Skin of body (tissue), 2 donors: ENCODE measurements around the gene WASF2. TPM values are rescaled to one million over a fixed set of nuclear protein-coding genes. Genes with fewer than 3 reads are reported as not detected.
"Not testable (repeated sequence)": the region's sequence is repeated elsewhere in the genome, so short reads cannot be mapped to it uniquely, and the experiment has no call there.

Experiments
- DNase-seq: peaks from one replicate; lab custom pipeline; 2025; lab: John Stamatoyannopoulos, UW
- total RNA-seq: library from RNA; depleted of rRNA; stranded (reverse); fragments of >200 nt; gene quantifications from one replicate; pipeline ENCODE4 v1.2.3, GENCODE V29; 2014

Gene WASF2
- total RNA-seq, 1 donor from 2014 or later, result 38.6 TPM

DNA sequence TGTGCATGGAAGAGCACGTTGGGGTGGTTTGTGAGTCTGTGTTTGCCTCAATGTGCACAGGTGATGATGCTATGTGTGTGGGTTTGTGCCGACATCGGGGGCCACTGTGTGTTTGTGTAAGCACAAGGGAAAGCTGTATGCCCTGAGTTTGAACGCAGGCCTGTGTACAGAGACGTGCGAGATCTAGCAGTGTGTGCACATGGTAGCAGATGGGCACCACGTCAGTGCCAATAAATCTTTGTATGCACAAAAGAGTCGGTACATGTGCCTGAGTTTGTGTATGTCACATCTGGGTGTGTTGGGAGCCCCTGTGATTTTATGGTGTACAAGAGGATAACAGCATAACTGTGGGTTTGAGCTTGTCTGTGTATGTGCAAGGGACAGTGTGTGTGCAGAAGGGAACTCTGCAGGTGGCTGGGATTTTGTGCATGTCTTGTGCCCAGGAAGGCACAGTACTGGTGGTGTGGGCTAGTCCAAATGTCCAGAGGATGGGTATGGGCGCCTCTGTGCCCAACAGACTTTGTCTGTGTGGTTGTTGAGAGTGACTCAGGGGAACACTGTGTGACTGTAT lies 32.0 kb upstream of the WASF2 start:
- DNase-seq, result peak; percentile 24

DNA sequence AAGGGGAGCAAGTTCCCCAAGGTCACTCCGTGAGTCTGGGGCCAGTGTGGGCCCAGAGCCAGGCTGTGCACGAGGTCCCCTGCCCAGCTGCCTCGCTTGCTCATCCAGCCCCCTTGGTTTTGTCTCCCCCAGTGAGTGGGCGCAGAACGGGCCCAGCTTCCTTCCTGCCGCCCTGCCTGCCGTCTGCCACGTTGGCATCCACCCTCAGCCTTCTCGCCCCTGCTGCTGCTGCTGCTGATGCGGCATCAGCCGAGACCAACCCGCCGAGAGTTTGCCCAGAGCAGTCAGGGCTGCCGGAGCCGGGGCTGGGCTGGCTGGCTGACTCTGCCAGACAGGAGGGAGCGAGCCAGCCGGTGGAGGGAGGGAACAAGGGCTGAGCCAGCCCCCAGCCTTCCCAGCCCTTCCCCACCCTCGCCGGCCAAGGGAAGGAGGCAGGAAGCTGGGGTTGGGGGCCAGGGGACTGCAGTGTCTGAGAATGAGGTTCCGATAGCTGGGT lies 31.4 kb upstream of the WASF2 start:
- no peak for DNase-seq

DNA sequence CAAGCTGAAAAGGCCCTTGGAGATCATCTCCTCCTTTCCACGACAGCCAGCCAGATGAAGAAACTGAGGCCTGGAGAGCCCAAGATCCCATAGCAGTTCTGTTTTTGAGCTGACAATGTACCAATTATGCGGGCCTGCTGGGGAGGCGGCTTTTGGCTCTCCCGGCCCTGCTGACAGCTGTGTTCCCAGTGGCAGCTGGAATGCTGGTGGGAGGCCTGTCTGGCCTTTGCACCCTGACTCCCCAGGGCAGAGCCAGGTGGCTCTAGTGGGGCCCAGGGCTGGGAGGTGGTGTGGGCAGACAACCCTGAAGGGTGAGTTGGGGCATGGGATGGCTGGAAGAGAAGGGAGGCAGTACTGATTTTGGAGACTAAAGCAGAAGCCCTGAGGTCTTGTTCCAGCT lies 30.7 kb upstream of the WASF2 start:
- no peak for DNase-seq

DNA sequence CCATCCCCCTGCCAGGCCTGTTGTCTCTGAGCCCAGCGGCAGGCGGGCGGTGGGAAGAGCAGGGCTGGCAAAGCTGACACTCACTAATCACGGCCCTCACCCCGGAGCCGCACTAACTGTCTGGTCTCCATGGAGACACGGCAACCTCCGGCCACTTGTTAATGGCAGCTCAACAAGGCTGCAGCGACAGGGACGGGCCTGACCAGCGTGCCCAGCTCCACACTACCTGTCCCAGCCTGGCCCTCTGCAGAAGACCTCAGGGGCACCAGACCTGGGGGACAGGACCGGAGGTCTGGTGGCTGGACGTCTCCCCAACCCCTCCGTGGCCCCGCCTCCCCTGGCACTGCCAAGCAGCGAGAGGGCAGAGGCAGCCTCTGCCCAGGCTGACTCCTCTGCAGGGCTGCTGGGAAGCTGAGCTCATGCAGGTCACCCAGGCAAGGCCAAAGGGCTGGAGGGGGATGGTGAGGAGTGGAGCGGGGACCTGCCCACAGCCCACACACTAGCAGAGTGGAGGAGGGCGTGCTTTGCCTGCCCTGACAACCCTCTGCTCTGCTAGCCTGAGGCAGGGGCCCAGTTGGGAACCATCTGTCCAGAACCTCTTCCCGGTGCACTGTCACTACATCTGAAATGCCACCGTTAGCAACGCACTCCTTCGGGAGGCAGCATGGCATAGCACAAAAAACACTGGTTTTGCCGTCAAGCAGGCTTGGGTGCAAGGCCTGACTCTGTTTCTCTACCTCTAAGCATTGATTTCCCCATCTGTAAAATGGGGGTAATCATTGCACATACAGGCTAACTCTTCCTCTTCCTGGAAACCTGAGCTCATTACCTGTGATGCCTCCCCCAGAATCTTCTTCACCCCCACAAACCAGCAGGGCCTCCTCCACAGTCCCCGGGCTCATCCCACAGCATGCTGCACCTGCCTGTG lies 29.6 kb upstream of the WASF2 start:
- no peak for DNase-seq

DNA sequence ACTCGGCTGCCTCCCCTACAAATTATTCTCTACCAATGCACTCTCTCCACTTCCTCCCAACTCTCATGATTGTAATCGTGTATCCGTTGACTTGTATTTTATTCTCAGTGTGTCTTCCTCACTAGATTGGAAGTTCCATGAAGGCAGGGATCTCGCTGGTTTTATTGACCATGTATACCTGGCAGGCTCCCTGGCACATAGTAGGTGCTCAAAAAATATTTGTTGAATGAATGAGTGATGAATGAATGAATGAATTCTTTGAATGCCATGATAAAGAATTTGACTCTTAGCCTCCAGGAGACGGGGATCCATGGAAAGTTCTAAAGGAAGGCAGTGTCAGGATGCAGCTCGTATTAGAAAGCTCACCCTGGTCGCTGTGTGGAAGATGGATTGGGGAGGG lies 28.8 kb upstream of the WASF2 start:
- DNase-seq, result no peak

DNA sequence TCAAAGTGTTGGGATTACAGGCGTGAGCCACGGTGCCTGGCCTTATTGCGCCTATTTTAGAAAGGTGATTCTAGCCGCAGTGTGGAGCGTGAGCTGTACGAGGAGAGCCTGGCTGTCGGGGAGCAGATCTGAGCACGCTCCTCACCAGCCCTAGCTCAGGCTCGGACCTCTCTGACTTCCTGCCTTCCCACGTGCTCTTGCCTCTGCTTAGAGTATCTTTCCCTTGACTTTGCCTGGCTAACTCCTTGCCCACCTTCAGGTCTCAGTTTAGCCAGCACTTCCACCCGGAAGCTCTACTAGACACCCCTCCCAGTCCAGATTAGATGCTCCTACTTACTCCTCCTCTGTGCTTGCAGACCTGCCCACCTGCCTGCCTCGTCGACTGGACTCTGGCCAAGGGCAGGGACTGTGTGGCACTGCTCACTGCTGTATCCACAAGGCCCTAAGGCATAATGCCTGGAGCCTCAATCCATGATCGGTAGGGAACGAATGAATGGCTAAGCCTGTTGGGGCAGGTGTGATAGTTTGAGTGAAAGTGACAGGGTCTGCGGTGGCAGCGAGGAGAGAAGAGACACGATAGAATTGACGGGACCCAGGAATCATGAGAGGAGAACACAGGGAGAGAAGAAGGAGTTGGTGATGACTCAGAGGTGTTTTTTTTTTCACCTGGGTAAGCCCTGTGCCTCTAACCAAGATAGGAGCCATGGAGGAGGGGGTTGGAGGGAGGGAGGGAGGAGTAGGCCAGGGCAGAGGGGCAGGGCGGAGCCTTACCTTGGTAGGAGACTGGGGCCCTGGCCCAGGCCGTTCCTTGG lies 28.1 kb upstream of the WASF2 start:
- no peak for DNase-seq

DNA sequence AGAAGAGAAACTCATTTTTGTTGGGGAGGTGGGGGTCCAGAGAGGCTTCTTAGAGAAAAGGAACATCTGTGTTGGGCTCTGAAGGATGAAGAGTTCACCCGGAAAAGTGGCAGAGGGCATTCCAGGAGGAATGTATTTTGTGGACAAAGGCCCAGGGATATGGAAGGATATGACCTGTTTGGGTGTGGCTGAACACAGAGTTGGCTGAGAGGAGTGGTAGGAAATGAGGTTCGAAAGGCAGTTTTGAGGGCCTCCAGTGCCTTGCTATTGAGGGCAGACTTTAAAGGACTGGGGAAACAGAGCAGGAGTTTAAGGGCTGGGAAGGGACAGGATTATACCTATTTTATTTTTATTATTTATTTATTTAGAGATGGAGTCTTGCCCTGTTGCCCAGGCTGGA lies 27.3 kb upstream of the WASF2 start:
- DNase-seq, result no peak

DNA sequence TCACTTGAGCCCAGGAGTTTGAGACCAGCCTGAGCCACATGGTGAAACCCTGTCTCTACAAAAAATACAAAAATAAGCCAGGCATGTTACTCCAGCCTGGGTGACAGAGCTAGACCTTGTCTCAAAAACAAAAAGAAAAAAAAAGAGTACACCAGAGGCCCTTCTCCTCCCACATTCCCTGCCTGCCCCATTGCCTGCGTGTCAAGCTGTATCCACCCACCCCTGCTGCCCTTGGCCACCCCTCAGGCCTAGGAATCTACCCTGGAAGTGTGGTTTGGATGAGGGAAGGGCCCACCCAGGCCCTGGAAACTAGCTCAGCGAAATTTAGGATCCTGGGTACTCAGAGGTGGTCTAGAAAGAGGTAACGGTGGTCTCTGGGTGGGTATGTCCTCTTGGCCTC lies 25.7 kb upstream of the WASF2 start:
- DNase-seq, result no peak

DNA sequence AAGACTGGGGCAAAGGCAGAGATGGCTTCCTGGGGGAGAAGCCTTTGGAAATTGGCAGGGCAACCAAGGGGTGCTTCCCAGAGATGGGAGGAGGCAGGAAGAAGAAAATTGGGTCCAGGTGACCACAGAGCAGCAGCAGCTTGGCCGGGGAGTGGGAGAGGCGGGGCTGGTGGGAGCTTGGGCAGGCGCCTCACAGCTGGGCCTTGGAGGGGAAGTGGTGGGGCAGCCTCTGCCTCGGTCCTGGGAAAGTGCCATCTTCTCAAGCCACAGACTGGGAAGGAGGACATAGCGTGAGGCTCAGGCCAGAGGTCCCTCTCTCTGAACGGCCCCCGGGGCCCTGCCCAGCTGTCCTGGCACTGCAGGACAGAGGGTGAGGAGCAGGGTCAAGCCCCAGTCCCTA lies 24.0 kb upstream of the WASF2 start:
- no peak for DNase-seq

DNA sequence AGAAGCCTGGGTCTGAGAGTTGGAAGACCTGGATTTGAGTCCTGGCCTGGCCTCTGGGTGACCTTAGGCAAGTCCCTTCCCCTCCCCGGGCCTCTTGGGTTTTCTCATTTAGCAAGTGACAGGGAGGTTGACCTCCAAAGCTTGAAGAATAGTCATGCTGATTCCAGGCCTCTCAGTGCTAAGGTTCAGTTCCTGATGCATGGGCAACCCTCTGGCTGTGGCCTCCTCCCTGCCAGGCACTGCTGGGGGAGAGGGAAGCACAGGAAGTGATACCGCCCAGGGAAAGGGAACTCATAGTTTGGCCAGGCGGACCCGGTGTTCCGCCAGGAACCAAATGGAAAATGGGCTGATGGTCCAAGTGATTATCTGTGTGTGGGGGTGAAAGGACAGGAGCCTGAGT lies 23.6 kb upstream of the WASF2 start:
- DNase-seq, result no peak

DNA sequence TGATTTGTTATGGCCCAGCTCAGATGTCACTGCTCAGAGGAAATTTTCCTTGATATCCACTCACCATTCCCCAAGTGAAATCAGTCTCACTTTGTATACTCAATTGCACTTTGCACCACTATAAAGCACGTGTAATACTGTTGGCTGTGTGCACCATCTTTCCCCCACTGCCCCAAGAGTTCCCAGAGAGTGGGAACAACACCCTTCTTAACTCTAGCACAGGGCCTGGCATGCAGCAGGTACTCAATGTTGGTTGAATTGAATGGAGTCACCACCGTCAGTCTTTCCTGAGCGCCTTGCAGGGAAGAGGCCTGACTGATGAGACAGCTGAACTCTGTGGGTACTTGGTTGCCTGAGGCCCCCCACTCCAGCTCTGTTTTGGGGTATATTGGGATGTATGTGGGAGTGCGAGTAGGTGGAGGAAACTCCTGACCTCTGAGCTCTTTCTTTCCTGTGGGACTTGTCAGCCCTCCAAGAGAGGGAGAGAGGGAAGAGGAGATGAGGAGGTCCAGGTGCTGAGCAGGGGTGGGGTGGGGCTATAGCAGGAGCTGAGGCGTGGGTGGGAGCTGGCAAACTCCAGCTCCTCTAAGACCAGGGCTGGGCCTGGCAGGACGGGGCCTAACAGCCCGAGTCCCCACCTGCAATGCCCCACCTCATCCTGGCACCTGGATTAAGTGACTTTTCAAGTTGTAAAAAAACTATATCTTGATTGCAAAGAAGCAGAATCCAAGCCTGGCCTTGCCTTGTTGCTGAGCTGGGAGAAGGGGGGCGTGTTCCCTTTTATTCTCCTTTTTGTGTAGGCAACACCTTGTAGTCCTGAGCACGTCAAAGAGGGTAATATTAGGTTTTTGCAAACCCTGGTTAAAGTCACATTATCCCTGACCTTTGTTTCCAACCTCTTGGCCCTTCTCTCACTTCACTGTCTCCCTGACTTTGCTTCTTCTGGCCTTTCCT lies 19.4 kb upstream of the WASF2 start:
- DNase-seq, result no peak

DNA sequence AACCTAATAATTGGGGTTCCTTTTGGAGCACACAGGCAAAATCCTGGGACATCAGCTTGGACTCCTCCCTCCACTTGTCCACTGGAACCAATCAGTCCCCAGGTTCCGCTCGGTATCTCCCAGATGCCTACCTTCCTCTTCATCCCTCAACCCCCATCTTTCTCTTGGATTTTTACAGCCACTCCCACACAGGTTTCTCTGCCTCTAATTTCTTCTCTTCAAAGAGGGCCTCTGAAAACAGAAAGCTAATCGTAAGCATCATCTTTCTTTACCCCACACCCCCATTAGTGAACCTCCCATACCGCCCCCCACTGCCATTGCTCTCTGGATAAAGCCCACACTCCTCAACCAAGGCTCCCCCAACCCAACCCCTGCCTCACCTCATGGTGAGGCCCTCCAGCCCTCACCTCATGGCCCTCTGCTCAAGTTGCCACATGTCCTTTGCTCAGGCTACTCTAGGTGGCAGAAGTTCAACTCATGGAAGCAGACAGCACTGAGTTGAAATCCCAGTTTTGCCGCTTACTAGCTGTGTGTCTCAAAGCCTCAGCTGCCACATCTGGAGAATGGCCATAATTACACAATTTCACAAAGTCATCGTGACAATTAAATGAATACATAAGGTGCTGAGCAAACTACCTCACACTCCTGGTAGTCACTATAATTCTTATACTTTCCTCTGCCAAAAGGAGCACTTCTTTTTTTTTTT lies 18.1 kb upstream of the WASF2 start:
- DNase-seq, result no peak

DNA sequence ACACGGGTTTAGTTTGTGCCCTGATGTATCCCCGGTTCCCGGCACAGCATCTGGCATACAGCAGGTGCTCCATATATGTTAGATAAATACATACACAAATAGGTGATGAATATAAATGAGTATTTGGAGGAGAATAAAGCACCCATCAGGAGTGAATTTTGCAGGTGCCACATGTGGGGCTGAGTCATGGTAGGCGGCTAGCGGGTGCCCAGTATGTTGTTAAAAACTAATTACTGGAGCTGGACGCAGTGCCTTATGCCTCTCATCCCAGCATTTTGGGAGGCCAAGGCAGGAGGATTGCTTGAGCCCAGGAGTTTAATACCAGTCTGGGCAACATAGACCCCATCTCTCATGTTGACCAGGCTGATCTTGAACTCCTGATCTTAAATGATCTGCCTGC lies 16.7 kb upstream of the WASF2 start:
- DNase-seq, result no peak

DNA sequence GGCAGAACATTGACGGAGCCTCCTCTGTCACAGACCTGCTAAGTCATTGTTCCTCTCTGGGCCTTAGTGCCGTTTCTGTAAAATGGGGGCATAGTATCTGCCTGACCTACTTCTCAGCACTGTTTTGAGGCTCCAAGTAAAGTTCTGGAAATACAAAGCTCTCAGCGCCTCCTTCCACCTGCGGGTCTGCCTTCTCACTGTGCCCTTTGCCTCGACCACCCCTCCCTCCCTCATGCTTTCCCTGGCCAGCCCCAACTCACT lies 15.4 kb upstream of the WASF2 start:
- peak; percentile 73 for DNase-seq

DNA sequence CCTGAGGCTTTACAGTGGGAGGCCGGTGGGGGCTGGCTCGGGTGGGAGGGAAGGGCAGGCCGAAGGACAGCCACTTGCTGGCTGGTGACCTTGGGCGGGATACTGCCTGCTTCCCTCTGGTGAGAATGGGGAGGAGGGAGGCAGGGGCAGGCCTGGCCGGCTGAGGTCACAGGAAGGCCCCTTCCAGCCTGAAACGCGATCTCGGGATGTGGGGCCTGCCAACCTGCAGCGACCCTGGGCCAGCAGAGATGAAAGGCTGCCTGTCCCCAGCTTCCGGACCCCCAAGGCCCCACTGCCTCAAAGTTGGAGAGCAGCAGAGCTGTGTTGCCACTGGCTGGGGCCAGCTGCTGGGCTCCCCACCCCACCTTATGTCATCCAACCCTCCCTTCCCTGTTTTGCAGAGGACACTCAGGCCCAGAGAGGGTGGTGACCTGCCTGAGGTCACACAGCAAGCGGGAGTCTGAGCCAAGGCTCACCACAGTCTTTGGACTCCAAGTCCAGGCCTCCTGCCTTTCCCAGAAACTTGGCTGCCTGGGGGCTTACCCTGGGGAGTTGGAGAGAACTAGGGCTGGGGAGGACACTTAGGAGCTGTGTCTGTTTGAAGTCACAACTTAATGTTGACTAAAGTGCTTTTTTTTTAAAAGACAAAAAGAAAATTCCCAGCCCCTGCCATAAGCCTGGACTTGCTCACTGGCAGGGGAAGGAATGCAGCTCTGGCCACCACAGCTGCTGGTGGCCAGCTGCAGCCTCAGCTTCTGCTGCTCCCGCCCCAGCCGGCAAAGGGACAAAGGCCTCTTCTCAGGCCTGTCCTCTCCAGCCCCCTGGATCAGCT lies 14.8 kb upstream of the WASF2 start:
- peak; percentile 73 for DNase-seq

DNA sequence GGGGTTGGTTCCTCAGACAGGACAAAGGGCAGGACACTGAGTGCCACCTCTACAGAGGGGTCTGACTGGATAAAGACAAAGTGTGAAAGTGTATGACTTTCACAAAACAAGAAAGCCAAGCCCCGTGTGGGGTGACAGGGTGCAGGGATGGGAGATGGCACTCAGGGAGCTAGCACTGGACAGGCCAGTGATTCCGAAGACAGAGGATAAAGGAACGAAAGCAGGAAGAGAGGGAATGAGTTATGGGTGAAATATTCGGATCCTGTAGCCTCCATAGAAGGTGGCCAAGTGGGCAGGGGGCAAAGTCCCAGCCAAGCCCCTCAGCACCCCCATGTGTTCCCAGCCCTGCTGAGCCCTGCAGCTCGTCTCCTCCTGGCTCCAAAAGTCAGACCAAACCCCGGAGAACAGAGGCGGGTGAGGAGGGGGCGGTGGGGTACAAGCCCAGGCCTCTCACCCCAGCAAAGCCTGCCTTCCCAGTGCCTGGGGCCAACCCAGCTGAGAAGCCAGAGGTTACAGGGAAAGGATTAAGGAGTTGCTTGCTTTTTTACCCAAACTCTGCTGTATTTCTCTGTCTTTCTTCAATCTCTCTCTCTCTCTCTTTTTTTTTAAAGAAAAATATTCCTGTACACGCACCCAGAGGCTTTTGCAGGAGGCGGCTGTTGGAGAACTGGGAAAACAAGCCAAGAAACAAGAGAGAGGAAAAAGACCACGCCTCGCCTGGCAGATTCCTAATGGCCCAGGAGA lies 14.0 kb upstream of the WASF2 start:
- DNase-seq, result peak; percentile 88

DNA sequence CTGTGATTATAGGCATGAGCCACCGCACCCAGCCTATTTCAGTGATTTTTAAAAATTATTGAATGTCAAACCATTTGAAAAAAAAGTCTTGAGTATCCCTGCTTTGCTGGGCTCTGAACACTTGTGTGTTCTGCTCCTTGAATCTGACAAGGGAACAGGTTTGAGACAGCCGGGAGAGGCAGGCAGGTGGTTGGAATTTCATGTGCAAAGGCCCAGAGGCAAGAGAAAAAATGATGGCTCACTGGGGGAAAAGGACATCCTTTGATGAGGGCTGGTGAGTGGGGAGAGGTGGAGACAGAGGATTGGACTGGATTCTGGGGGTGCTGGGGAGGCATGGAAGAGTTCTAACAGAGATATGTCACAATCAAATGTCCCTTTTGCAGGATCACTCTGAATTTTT lies 13.1 kb upstream of the WASF2 start:
- no peak for DNase-seq

DNA sequence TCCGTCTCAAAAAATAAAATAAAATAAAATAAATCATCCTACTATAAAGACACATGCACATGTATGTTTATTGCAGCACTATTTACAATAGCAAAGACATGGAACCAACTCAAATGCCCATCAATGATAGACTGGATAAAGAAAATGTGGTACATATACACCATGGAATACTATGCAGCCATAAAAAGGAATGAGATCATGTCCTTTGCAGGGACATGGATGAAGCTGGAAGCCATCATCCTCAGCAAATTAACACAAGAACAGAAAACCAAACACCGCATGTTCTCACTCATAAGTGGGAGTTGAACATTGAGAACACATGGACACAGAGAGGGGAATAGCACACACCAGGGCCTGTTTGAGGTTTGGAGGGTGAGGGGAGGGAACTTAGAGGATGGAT lies 11.2 kb upstream of the WASF2 start:
- not testable (repeated sequence) for DNase-seq

DNA sequence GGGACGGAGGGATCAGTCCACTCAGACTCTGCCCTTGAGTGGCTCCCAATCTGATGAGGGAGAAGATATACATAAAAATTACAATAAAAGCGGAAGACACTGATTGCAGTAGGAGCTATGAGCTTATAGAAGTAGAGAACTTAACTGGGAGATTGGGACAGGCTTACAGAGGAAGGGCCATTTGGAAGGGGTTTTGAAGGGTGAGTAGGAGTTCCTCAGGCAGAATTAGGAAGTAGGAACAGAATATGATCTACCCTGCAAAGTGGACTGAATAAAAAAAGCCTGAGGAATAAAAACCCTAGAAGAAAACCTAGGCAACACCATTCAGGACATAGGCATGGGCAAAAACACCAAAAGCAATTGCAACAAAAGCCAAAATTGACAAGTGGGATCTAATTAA lies 9.2 kb upstream of the WASF2 start:
- no peak for DNase-seq
